HL-60 (cell line): ENCODE data around the gene KAZN.

Source experiments
- CTCF ChIP-seq: IDR thresholded peaks from one replicate; pipeline ENCODE4 v1.5.1; 2011; ENCODE audit warnings: low read length, control low read depth, inconsistent platforms; ENCODE audit not compliant: insufficient read depth
- GABPA ChIP-seq: IDR thresholded peaks from 2 replicates; pipeline ENCODE4 v1.6.1; 2012; ENCODE audit warnings: low read depth
- POLR2AphosphoS5 ChIP-seq: IDR thresholded peaks from 2 replicates; pipeline ENCODE4 v1.6.1; 2012; ENCODE audit warnings: low read depth
- REST ChIP-seq: IDR thresholded peaks from 2 replicates; pipeline ENCODE4 v1.6.1; 2012; ENCODE audit warnings: low read depth; ENCODE audit not compliant: insufficient replicate concordance
- SPI1 ChIP-seq: IDR thresholded peaks from 2 replicates; pipeline ENCODE4 v1.6.1; 2012; ENCODE audit warnings: low read depth, mild to moderate bottlenecking, borderline replicate concordance

GRCh38 chr1:14926229-14926628 is 327.7 kb downstream of the KAZN start:
- TF ChIP-seq CTCF (no peak), POLR2AphosphoS5 (no peak), REST (no peak), GABPA (no peak), SPI1 (no peak)
